ENCODE results near the gene LYPD3.
"Not testable (repeated sequence)": the region's sequence is repeated elsewhere in the genome, so short reads cannot be mapped to it uniquely, and the experiment has no call there.

The LYPD3 gene

DNA sequence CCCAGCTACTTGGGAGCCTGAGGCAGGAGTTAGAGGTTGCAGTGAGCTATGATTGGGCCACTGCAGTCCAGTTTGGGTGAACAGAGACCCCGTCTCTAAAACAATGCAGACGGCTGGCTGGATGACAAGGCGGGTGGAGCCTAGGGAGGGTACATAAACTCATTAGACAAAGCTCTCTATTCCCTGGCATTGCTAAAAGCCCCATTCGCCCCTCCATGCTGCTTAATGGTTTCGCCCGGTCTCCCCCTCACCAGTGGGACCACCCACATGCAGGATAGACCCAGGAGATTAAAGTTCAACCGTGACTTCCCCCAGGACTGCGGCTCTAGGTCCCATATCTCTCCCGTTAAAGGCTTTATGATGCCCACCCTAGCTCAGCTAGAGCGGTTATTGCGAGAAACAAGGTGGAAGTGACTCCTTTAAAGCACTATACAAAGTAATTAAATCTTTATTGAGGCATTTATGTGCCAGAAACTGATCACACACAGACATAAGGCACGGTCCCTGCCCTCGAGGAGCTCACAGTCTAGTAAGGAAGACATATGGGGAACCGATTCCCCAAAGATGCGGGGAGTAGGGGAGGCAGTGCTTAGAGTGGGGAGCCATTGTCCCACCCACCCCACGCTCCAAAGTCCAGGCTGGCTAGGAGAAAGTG, 4.9 kb downstream of the LYPD3 start:
- DNase-seq = no peak

DNA sequence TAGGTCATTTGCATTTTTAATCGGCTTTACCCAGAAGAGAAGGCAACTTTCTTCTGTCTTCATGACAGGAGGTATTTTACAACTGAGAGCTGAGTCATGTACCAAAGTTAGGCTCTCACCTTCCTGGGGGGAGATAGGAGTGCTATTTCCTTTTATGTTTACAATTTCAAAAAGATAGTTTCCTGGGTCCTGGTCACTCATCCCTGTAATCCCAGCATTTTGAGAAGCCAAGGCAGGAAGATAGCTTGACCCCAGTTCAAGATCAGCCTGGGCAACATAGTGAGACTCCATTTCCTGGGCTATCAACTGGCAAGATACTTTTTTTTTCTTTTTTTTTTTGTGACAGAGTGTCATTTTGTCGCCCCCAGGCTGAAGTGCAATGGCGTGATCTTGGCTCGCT, 7.6 kb downstream of the LYPD3 start:
- no peak for DNase-seq

GRCh38 chr19:43455321-43456113, 9.9 kb downstream of the LYPD3 start:
- DNase-seq = no peak

GRCh38 chr19:43454031-43454430, 11.4 kb downstream of the LYPD3 start:
- no peak for DNase-seq

- no peak for DNase-seq
Observed at GRCh38 chr19:43452582-43452981, 12.8 kb downstream of the LYPD3 start.

DNA sequence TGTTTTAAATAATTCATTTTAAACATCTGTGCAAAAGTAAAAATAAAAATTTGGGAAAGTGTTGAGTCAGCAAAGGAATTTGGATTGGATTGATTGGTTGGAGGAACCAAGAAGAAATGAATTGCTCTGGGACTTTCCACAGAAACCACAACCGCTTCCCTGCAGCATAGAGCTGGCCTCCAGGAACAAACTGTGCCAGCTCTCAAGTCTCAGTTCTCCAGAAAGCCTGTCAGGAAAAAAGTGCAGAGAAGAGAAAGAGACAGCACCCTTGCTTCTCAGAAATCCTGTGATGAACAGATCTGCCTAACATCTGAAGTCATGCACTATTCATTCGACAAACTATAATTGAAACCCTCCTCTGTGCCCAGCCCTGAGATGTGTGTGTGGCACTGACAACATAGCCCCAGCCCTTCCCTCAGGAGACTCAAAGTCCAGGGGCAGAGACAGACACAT, 14.8 kb downstream of the LYPD3 start:
- DNase-seq = no peak

- DNase-seq = no peak
Observed at GRCh38 chr19:43447655-43448054, 17.8 kb downstream of the LYPD3 start.

GRCh38 chr19:43446746-43447489, 18.5 kb downstream of the LYPD3 start:
- DNase-seq = no peak

- no peak for DNase-seq
Observed at GRCh38 chr19:43445426-43445825, 20.0 kb downstream of the LYPD3 start.

GRCh38 chr19:43444531-43445287, 20.7 kb downstream of the LYPD3 start:
- DNase-seq = no peak

GRCh38 chr19:43444091-43444490, 21.3 kb downstream of the LYPD3 start:
- DNase-seq = not testable (repeated sequence)

DNA sequence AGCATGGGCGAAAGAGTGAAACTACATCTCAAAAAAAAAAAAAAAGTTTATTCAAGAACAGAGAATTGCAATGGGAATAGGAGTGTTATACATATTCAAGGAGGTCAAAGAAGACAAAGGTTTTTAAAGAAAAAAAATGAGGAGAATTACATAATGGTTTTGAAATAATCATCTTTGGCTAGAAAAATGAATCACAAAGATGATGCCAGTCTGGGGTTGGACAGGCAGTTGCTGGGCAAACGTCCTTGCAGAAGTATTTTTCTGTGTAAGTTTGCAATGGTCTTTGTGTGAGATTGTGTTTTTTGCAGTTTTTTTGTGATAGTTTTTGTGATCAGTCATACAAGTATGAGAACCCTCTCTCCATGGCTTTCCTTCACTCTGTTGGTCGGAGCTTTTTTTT, 23.7 kb downstream of the LYPD3 start:
- DNase-seq = no peak

GRCh38 chr19:43439709-43440063, 25.7 kb downstream of the LYPD3 start:
- no peak for DNase-seq

- DNase-seq = no peak
Observed at GRCh38 chr19:43439032-43439708, 26.2 kb downstream of the LYPD3 start.

DNA sequence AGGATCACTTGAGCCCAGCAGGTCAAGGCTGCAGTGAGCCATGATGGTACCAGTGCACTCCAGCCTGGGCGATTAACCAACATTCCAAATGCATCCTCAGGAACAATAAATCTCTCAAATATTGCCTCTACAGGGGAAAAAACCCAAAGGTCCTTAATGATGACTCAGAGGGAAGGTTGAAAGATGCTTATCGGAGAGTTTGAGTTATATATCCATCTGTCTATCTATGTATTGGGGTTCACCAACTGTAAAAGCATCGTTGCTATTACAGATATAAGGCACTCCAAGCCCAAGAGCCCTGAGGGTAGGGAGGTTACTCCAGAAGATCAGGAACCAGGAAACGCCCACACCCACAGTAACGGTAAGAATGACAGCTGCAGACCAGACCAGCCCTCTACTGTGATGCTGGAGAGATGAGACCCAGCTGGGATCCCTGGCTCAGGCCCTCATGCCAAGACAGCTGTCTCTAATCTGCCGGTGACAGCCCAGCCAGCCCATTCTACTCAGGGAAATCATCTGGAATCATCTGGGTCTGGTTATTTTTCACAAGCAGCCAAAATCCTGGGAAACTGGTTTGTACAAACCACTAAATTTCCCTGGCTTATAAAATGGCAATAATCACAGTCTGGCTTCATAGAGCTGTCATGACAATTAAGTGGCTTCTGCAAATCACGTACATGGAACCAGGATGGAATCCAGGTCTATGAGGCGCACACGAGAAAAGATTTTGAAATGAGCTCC, 26.9 kb downstream of the LYPD3 start:
- no peak for DNase-seq

GRCh38 chr19:43437712-43438111, 27.7 kb downstream of the LYPD3 start:
- DNase-seq = no peak

- DNase-seq = not testable (repeated sequence)
Observed at GRCh38 chr19:43437284-43437683, 28.1 kb downstream of the LYPD3 start.

DNA sequence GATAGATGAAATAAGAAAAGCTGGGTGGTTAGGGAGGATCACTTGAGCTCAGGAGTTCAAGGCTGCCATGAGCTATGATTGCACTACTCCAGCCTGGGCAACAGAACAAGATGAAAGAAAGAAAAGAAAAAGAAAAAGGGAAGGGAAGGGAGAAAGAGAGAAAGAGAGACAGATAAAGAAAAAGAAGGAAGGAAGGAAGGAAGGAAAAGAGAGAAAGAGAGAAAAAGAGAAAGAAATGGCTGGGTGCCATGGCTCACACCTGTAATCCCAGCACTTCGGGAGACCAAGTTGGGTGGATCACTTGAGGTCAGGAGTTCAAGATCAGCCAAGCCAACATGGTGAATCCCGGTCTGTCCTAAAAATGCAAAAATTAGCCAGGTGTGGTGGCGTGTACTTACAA, 29.6 kb downstream of the LYPD3 start:
- DNase-seq = no peak

- DNase-seq = no peak
Observed at GRCh38 chr19:43433689-43434088, 31.7 kb downstream of the LYPD3 start.

DNA sequence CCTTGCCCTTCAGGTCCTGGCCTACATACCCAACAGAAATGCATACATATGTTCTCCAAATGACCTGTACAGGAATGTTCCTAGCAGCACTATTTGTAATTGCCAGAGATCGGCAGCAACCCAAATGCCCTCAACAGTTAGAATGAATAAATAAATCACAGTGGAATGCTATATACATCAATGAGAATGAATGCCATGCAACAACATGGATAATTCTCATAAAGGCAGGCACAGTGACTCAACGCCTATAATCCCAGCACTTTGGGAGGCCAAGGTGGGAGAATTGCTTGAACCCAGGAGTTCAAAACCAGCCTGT, 32.1 kb downstream of the LYPD3 start:
- no peak for DNase-seq

- DNase-seq = no peak
Observed at GRCh38 chr19:43430976-43431375, 34.4 kb downstream of the LYPD3 start.

- DNase-seq = no peak
Observed at GRCh38 chr19:43430142-43430710, 35.2 kb downstream of the LYPD3 start.

Measured in NCI-H187 treated with DMSO at 0.1 percent for 48 hours (cell line).